ENCODE results near the gene MIA. TPM values are rescaled to one million over a fixed set of nuclear protein-coding genes. Genes with fewer than 3 reads are reported as not detected.
"Not testable (repeated sequence)": the region's sequence is repeated elsewhere in the genome, so short reads cannot be mapped to it uniquely, and the experiment has no call there.

MIA gene
- total RNA-seq, 1 experiment from 2014 or later, result not detected

DNA sequence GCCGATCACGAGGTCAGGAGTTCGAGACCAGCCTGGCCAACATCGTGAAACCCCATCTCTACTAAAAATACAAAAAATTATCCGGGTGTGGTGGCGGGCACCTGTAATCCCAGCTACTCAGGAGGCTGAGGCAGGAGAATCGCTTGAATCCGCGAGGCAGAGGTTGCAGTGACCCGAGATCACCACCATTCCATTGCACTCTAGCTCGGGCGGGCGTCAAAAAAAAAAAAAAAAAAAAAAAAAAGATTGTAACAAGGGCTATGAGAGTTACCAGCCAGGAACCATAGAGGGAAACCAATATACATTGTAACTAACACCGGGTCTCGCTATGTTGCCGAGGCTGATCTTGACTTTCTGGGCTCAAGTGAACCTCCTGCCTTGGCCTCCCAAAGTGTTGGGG lies 43.0 kb upstream of the MIA start:
- not testable (repeated sequence) for H3K79me1 ChIP-seq (ENCODE audit: insufficient read depth, low read depth, low read length, poor library complexity, severe bottlenecking); H2AK5ac ChIP-seq (ENCODE audit: insufficient read length, low read length); H3K18ac ChIP-seq (ENCODE audit: insufficient read length, low read depth, low read length); H3K27me3 ChIP-seq (ENCODE audit: insufficient read depth, low read length); DNase-seq; H3K14ac ChIP-seq (ENCODE audit: insufficient read depth, low read length); H2AFZ ChIP-seq (ENCODE audit: low read length); H3K4me1 Mint-ChIP-seq; H3K27ac ChIP-seq (ENCODE audit: insufficient read length, low read depth, low read length); H2BK15ac ChIP-seq (ENCODE audit: low read depth, low read length); H3K4me2 ChIP-seq (ENCODE audit: insufficient read depth, insufficient read length, low read length); H4K91ac ChIP-seq (ENCODE audit: insufficient read length, low read depth, low read length); H4K8ac ChIP-seq (replicated peaks; ENCODE audit: insufficient read length, low read depth, low read length); H3K4me1 ChIP-seq (ENCODE audit: insufficient read depth, low read length); H3K23ac ChIP-seq (ENCODE audit: insufficient read length, low read depth, low read length); H3K23me2 ChIP-seq (ENCODE audit: insufficient read length, low read depth, low read length, poor library complexity, severe bottlenecking); H4K20me1 ChIP-seq (ENCODE audit: control insufficient read depth, insufficient read depth, insufficient read length); H3K4ac ChIP-seq (ENCODE audit: low read depth, low read length); H3T11ph ChIP-seq (ENCODE audit: low read length); H3K27me3 Mint-ChIP-seq (ENCODE audit: low read depth); H4K5ac ChIP-seq (ENCODE audit: insufficient read length, low read depth, low read length); H3K9ac ChIP-seq (ENCODE audit: extremely low read depth, insufficient read length, low read length); H3K56ac ChIP-seq (ENCODE audit: insufficient read length, low read depth, low read length); H2BK120ac ChIP-seq (ENCODE audit: low read depth, low read length, poor library complexity, severe bottlenecking); H3K9me3 Mint-ChIP-seq; H3K27ac Mint-ChIP-seq; H2BK5ac ChIP-seq (ENCODE audit: insufficient read length, low read length); H2BK12ac ChIP-seq (ENCODE audit: insufficient read length, low read depth, low read length); H3K9me3 ChIP-seq (ENCODE audit: control insufficient read depth, low read depth, low read length); H3K4me3 Mint-ChIP-seq; H2BK20ac ChIP-seq (ENCODE audit: low read depth, low read length, poor library complexity, severe bottlenecking); H3K79me2 ChIP-seq (ENCODE audit: insufficient read depth, low read length)
- no CpG with 5 or more reads among the region's 16 CpGs for WGBS (ENCODE audit: extremely low coverage, insufficient read length, low lambda C conversion rate)
- H3K36me3 Mint-ChIP-seq (ENCODE audit: insufficient read depth in 1 of 3, low read depth in 3 of 3), result peaks cover 15 to 81% (median 66%) of the 10 kb centered on the region in 3 experiments; a peak in 6 of 7 replicates
